HG03066 (cell line): ENCODE measurements around the gene YEATS2.
"Not testable (repeated sequence)": the region's sequence is repeated elsewhere in the genome, so short reads cannot be mapped to it uniquely, and the experiment has no call there.

Experiments used
- ATAC-seq: cut with Tn5 transposase; IDR thresholded peaks from one replicate; pipeline ENCODE4 v1.9.1; 2021; ENCODE audit warnings: low read depth; ENCODE audit not compliant: unreplicated experiment

The YEATS2 gene

GRCh38 chr3:183711516-183711915, 13.9 kb downstream of the YEATS2 start:
- ATAC-seq: no peak

- no peak for ATAC-seq
Measured at GRCh38 chr3:183714622-183715021, 17.0 kb downstream of the YEATS2 start.

DNA sequence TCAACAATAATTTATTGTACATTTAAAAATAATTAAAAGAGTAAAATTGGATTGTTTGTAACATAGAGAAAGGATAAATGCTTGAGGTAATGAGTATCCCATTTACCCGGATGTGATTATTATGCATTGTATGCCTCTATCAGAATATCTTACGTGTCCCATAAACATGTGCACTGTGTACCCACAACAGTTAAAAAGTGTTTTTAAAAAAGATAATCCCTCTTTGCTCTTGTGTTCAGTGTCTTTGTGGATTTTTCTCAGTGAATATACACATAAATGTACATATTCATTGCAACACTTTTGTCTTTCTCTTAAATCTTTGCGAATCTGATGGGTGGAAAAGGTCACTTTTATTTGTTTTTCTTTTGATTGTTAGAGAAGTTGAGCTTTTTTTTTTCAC, 20.4 kb downstream of the YEATS2 start:
- ATAC-seq: no peak

DNA sequence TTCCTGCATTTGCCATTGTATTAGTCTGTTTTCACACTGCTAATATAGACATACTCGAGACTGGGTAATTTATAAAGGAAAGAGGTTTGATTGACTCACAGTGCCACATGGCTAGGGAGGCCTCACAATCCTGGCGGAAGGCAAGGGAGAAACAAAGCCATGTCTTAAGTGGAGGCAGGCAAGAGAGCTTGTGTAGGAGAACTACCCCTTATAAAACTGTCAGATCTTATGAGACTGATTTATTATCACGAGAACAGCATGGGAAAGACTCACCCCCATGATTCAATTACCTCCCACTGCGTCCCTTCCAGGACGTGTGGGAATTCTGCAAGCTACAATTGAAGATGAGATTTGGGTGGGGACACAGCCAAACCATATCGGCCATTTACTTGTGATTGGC, 27.8 kb downstream of the YEATS2 start:
- no peak for ATAC-seq

DNA sequence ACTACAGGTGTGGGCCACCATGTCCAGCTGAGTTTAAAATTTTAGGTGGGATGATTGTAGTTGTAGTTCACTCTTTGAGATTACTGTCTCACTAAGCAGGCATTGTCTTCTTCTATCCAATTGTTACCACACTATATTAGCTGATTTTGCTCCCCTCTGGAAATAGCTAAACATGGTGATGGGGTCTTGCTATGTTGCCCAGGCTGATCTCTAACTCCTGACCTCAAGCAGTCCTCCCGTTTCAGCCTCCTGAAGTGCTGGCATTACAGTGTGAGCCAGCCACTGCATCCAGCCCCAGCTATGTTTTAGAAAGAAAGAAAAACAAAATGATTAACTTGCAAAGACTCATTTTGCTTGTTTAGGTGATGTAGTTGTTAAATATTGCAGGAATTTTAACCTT, 30.6 kb downstream of the YEATS2 start:
- no peak for ATAC-seq

GRCh38 chr3:183730361-183730760, 32.8 kb downstream of the YEATS2 start:
- no peak for ATAC-seq

GRCh38 chr3:183731611-183732010, 34.0 kb downstream of the YEATS2 start:
- ATAC-seq: no peak

DNA sequence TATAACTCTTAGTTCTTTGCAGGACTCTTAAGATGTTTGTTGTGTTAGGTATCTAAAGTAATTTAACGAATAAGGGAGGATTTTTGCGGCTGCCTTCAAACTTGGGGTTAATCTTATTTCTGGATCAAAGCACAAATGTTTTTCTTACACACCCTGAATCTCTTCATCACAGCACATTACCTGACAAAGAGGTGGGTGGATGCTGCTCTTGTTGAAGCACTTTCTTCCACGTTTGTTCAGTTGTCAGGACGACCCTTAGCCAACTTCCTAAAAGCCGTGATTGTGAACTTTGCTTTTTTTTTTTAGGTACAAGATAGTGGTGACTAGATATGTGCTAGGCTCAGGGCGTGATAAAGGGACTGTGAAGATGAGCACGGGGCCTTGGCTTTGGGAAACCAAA, 36.0 kb downstream of the YEATS2 start:
- ATAC-seq: no peak

DNA sequence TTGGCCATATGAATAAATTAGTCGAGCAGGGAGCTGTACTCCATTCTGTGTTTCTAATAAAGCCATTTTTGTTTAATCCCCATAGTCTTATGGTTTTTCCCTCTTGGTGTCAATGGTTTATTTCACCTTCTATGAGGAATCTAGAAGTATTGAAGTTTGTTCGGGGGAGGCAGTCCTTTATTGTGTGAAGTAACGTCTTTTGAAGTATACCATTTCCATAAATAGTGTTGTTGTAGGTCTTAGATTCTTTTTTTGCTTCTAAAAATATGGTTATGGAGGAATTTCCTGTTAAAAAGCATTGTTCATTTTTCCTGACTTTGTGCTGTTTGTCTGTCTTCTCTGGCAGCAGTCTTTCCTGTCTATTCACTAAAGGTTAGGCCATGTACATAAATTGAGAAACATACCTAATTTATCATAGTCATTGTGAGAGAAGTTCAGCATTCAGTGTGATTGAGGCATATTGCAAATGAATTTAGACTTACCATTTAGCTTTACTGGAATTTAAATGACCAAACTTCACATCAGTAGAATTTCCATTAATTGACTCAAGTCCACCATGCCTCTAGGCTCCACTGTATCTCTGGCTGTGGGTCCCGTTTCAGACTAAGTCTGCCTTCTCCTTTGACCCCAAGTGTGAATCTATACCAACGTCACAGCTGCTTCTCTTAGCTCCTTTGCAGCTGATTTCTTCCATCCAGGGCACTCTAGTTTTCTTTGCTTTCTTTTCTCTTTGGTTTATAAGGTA, 37.3 kb downstream of the YEATS2 start:
- ATAC-seq: no peak

GRCh38 chr3:183737116-183737515, 39.5 kb downstream of the YEATS2 start:
- ATAC-seq: no peak

- ATAC-seq: not testable (repeated sequence)
Measured at GRCh38 chr3:183740154-183740553, 42.6 kb downstream of the YEATS2 start.

DNA sequence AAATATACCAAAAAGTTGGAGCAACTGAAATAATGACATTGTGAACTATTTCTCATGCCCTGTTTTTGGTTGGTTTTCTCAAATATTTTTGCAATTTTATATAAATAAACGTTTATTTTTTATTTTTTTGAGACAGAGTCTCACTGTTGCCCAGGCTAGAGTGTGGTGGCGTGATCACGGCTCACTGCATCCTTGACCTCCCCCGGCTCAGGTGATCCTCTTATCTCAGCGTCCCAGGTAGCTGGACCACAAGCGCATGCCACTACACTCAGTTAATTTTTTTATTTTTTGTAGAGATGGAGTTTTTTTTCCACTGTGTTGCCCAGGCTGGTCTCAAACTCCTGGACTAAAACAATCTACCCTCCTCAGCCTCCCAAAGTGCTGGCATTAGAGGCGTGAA, 45.6 kb downstream of the YEATS2 start:
- ATAC-seq: no peak

DNA sequence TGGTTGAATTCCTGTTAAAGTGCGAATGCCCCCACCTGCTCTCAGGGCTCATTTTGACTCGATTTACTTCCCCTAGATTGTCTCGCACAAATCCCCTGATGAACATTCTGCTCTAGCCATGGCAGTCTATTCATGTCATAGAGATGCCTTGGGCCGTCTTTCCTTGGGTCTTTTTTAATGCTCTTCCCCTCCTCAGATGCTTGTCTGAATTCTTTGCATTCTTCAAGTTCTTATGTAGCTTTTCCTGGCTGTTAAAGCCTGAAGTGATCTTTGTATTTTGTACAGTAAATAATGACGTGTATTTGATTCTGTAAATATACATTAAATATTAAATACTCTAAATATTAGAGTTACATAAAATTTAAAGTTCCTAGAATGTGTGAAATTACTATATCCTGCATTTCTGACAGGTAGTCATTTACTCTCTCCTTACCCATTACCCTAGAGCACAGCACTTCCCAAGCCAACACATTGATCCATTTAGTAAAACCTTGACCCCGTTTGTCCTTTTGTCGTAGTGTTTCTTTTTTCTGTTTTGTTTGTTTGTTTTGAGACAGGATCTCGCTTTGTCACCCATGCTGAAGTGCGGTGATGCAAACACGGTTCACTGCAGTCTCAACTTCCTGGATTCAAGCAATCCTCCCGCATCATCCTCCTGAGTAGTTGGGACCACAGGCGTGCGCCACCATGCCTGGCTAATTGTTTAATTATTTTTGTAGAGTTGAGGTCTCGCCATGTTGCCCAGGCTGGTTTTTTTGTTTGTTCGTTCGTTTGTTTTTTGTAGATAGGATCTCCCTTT, 47.9 kb downstream of the YEATS2 start:
- no peak for ATAC-seq

- ATAC-seq: no peak
Measured at GRCh38 chr3:183754052-183754451, 56.5 kb downstream of the YEATS2 start.

- no peak for ATAC-seq
Measured at GRCh38 chr3:183762304-183762703, 64.7 kb downstream of the YEATS2 start.

DNA sequence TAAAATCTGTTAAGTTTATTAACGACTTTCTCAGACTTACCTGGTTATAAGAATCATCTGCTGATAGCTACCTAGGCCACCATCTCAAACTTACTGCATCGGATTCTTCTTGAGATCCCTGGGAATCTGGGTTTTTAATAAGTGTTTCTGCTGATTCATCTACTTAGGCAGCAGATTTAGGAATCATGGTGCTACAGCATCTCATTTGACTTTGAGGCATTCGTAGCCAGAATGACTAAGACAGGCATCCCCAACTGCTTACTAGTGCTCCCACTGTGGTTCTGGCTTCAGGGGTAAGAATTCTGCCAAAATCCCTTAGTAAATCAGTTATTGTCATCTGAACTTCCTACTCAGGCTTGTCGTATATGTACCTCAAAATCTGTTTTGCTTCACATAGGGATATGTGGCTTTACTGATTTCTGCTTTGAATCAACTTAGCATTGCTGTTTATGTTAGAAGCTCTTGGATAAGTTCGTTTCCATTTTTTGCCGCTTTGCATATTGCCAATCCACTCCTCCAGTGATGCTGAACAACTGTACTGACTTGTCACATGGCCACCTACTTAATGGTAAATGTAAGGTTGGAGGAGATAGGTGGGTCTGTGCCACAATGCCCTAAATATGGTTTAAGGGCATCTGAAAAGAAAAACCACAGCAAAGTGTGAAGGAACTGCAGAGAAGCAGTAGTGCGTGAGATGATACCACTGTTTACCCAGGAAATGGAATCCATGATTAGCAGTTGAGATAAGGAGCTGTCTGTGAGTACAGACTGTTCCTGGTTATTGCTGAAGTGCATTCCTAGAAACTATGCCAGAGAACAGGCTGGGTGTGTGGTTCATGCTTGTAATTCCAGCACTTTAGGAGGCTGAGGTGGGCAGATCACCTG, 67.5 kb downstream of the YEATS2 start:
- no peak for ATAC-seq

GRCh38 chr3:183766107-183766506, 68.5 kb downstream of the YEATS2 start:
- ATAC-seq: no peak

GRCh38 chr3:183766745-183767606, 69.4 kb downstream of the YEATS2 start:
- no peak for ATAC-seq

DNA sequence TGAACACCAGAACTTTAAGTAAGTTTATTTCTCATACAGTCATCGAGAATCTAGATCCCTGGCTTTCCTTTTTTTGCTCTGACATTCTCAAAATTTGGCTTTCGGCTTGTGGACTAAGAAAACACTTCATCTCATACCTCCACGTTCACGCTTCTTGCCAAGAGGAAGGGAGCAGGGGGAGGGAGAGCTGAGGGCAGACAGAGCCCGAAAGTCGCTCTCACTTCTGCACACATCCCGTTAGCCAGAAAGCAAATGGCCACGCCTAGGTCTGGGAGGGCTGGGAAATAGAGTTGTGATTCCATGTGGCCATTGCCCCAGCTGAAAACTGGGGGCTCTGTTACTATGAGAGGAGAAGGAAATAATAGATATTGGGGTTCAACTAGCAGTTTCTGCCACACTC, 70.5 kb downstream of the YEATS2 start:
- no peak for ATAC-seq

DNA sequence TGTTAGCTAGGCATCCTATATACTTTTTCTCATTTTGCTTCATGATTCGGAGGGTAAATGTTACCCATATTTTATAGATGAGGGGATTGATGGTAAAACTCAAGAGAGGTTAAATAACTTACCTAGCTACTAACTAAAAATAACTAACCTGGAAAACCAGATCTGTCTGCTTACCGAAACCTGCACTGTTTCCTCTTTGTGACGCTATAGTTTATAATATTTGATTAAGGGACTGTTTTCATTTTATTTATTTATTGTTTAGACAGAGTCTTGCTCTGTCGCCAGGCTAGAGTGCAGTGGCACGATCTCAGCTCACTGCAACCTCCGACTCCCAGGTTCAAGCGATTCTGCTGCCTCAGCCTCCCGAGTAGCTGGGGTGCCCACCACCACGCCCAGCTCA, 71.9 kb downstream of the YEATS2 start:
- ATAC-seq: no peak
